ENCODE data around the gene FUT9. TPM values are rescaled to one million over a fixed set of nuclear protein-coding genes. Genes with fewer than 3 reads are reported as not detected.

FUT9 gene
- total and polyA plus RNA-seq, 10 of the 15 experiments (the other 5 are each of a cell fraction or from before 2014, with no cell fraction given), result not detected

DNA sequence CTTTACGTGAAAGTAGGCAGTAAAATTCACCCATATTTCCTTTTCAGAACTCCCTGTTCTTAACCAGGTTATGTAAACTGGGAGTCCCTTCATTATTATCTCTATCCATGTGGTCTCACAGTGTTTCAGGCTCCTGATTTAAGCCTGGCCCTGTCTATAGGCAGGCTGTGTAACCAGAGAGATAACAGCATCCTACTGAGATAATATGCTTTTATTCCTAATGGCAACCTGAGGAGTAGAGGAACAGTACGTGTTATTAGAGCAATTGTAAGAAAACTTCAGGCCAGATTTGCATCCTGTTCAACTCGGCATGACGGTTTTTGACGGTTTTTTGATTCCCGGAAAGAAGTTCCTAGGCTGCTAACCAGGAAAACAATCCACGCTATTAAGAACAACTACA is 16.9 kb downstream of the FUT9 start (continued):
- TF ChIP-seq NFYB (IDR thresholded peaks at IDR 0.05; ENCODE audit: insufficient read depth, low read depth, low read length) (no peak), EP300 (IDR thresholded peaks at IDR 0.05; ENCODE audit: borderline replicate concordance in 1 of 2, control insufficient read depth in 1 of 2, low read depth in 2 of 2, low read length in 2 of 2) (no peak)
- TF ChIP-seq, protein P1, sequence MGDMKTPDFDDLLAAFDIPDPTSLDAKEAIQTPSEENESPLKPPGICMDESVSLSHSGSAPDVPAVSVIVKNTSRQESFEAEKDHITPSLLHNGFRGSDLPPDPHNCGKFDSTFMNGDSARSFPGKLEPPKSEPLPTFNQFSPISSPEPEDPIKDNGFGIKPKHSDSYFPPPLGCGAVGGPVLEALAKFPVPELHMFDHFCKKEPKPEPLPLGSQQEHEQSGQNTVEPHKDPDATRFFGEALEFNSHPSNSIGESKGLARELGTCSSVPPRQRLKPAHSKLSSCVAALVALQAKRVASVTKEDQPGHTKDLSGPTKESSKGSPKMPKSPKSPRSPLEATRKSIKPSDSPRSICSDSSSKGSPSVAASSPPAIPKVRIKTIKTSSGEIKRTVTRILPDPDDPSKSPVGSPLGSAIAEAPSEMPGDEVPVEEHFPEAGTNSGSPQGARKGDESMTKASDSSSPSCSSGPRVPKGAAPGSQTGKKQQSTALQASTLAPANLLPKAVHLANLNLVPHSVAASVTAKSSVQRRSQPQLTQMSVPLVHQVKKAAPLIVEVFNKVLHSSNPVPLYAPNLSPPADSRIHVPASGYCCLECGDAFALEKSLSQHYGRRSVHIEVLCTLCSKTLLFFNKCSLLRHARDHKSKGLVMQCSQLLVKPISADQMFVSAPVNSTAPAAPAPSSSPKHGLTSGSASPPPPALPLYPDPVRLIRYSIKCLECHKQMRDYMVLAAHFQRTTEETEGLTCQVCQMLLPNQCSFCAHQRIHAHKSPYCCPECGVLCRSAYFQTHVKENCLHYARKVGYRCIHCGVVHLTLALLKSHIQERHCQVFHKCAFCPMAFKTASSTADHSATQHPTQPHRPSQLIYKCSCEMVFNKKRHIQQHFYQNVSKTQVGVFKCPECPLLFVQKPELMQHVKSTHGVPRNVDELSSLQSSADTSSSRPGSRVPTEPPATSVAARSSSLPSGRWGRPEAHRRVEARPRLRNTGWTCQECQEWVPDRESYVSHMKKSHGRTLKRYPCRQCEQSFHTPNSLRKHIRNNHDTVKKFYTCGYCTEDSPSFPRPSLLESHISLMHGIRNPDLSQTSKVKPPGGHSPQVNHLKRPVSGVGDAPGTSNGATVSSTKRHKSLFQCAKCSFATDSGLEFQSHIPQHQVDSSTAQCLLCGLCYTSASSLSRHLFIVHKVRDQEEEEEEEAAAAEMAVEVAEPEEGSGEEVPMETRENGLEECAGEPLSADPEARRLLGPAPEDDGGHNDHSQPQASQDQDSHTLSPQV (IDR thresholded peaks at IDR 0.05), result no peak

DNA sequence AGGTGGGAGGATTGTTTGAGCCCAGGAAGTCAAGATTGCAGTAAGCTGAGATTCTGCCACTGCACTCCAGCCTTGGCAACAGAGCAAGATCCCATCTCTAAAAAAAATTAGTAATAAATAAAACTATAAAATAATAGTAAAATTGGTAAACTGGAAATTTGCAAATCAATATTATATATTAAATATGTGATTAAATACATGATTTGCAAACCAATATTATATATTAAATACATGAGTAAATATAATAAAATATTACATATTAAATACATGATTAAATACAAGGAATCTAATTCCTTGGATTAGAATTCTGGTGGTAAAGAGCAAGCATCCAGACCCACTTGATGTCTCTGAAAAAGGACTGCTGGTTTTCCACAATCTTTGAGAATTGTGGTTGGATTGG is 35.8 kb downstream of the FUT9 start:
- ChIA-PET SMC1A (ENCODE audit: uncharacterized antibody, unreplicated experiment) (interaction anchor here (0.6 kb wide), 1 partner anchor 99 kb away, joined by 3 read pairs; no protein-coding TSS in a partner anchor), CTCF (no interaction called here), POLR2A (no interaction called here), RAD21 (ENCODE audit: unreplicated experiment) (no interaction called here)
- Histone ChIP-seq H3K9ac (ENCODE audit: control insufficient read depth, insufficient read depth, low read length) (no peak overlapping the region), H3K36me3 (ENCODE audit: control insufficient read depth in 2 of 2, insufficient read depth in 2 of 2, low read length in 1 of 2) (no peaks in the 10 kb centered on the region), H3K79me2 (ENCODE audit: control insufficient read depth, insufficient read depth, low read length) (no peaks in the 10 kb centered on the region), H3K4me1 (ENCODE audit: control insufficient read depth, insufficient read depth, low read length) (no peaks in the 10 kb centered on the region), H3K9me3 (replicated peaks; ENCODE audit: control insufficient read depth, insufficient read depth, low read length) (no peaks in the 10 kb centered on the region), H3K4me3 (no peak overlapping the region), H3K27ac (ENCODE audit: control insufficient read depth, insufficient read depth) (no peak overlapping the region), H4K20me1 (ENCODE audit: control insufficient read depth, insufficient read depth) (no peaks in the 10 kb centered on the region), H2AFZ (ENCODE audit: control insufficient read depth, low read depth, low read length) (no peak overlapping the region), H3K4me2 (ENCODE audit: control insufficient read depth, insufficient read depth) (no peak overlapping the region), H3K27me3 (replicated peaks in 1 of 2; ENCODE audit: control insufficient read depth in 2 of 2, insufficient read depth in 2 of 2, low read length in 1 of 2) (no peaks in the 10 kb centered on the region)
- no peak for FAIRE-seq
- DNase-seq (ENCODE audit: low read depth, low spot score), result no peak
- ATAC-seq, result no peak
- in situ Hi-C loops (cut with MboI), result no loop called here
- no TSS peak for BruUV-seq (replicated peaks)
- TF ChIP-seq NRF1 (conservative IDR thresholded peaks at IDR 0.05; ENCODE audit: low read depth, low read length) (no peak), POLR2AphosphoS2 (IDR thresholded peaks at IDR 0.05; ENCODE audit: low read depth, low read length) (no peak), MEF2B (IDR thresholded peaks at IDR 0.05; ENCODE audit: partially characterized antibody, poor library complexity, severe bottlenecking) (no peak), RAD51 (IDR thresholded peaks at IDR 0.05) (no peak), TCF3 (IDR thresholded peaks at IDR 0.05; ENCODE audit: borderline replicate concordance, insufficient read depth, low read depth, low read length) (no peak), NFIC (IDR thresholded peaks at IDR 0.05; ENCODE audit: low read depth, low read length) (no peak), PAX5 (IDR thresholded peaks at IDR 0.05; ENCODE audit: borderline replicate concordance, low read depth, low read length) (no peak)
- TF ChIP-seq, protein P2, sequence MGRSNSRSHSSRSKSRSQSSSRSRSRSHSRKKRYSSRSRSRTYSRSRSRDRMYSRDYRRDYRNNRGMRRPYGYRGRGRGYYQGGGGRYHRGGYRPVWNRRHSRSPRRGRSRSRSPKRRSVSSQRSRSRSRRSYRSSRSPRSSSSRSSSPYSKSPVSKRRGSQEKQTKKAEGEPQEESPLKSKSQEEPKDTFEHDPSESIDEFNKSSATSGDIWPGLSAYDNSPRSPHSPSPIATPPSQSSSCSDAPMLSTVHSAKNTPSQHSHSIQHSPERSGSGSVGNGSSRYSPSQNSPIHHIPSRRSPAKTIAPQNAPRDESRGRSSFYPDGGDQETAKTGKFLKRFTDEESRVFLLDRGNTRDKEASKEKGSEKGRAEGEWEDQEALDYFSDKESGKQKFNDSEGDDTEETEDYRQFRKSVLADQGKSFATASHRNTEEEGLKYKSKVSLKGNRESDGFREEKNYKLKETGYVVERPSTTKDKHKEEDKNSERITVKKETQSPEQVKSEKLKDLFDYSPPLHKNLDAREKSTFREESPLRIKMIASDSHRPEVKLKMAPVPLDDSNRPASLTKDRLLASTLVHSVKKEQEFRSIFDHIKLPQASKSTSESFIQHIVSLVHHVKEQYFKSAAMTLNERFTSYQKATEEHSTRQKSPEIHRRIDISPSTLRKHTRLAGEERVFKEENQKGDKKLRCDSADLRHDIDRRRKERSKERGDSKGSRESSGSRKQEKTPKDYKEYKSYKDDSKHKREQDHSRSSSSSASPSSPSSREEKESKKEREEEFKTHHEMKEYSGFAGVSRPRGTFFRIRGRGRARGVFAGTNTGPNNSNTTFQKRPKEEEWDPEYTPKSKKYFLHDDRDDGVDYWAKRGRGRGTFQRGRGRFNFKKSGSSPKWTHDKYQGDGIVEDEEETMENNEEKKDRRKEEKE (IDR thresholded peaks at IDR 0.05), result no peak
- TF ChIP-seq, protein P3, sequence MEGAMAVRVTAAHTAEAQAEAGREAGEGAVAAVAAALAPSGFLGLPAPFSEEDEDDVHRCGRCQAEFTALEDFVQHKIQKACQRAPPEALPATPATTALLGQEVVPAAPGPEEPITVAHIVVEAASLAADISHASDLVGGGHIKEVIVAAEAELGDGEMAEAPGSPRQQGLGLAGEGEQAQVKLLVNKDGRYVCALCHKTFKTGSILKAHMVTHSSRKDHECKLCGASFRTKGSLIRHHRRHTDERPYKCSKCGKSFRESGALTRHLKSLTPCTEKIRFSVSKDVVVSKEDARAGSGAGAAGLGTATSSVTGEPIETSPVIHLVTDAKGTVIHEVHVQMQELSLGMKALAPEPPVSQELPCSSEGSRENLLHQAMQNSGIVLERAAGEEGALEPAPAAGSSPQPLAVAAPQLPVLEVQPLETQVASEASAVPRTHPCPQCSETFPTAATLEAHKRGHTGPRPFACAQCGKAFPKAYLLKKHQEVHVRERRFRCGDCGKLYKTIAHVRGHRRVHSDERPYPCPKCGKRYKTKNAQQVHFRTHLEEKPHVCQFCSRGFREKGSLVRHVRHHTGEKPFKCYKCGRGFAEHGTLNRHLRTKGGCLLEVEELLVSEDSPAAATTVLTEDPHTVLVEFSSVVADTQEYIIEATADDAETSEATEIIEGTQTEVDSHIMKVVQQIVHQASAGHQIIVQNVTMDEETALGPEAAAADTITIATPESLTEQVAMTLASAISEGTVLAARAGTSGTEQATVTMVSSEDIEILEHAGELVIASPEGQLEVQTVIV (IDR thresholded peaks at IDR 0.05; ENCODE audit: borderline replicate concordance, partially characterized antibody), result no peak
- intact Hi-C loops (cut with micrococcal nuclease; ENCODE audit: unreplicated experiment), result no loop called here

Data from GM12878 (cell line).